ENCODE data around the gene ZDHHC20. TPM values are rescaled to one million over a fixed set of nuclear protein-coding genes. Genes with fewer than 3 reads are reported as not detected.

The ZDHHC20 gene
- polyA plus RNA-seq, 2 of the 4 experiments (the other 2 are of a cell fraction): 26.9 to 57.0 TPM

DNA sequence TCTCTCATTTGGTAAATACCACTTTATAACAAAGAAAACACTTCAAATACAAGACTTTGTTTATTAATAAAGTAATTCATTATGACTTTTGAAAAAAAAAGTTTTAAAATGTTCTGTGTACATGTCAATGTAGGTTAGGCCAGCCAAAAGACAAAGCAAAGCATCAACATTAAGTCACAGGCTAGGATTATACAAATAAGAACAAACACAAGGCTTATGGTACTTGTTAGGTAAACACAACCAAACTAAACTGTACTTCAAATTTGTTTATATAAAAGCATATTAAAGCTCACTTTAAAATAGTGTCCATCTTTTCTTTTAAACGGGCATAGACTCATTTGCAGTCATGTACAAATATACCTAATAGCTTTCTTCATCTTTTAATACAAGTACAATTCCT is 86.6 kb downstream of the ZDHHC20 start:
- 77% methylated on average over 1 of the region's 1 CpG for WGBS (ENCODE audit: missing lambda C conversion rate)
- ChIA-PET CTCF (interaction anchor here (0.8 kb wide), 1 partner anchor 10 kb away, joined by 3 read pairs; no protein-coding TSS in a partner anchor), POLR2A (no interaction called here)
- Histone ChIP-seq H3K9me3 (no peaks in the 10 kb centered on the region), H3K4me2 (no peak overlapping the region), H3K4me1 (no peaks in the 10 kb centered on the region), H3K4me3 (no peak overlapping the region), H3K27ac (no peak overlapping the region)
- TF ChIP-seq RAD21 (conservative IDR thresholded peaks at IDR 0.05 in 1 of 2, IDR thresholded peaks at IDR 0.05 in 1 of 2) (no peak), ZNF302 (CRISPR knock-in tag; IDR thresholded peaks at IDR 0.05) (no peak), GATA3 (IDR thresholded peaks at IDR 0.05; ENCODE audit: borderline replicate concordance) (no peak), JUN (IDR thresholded peaks at IDR 0.05) (no peak)
- TF ChIP-seq, protein P1, sequence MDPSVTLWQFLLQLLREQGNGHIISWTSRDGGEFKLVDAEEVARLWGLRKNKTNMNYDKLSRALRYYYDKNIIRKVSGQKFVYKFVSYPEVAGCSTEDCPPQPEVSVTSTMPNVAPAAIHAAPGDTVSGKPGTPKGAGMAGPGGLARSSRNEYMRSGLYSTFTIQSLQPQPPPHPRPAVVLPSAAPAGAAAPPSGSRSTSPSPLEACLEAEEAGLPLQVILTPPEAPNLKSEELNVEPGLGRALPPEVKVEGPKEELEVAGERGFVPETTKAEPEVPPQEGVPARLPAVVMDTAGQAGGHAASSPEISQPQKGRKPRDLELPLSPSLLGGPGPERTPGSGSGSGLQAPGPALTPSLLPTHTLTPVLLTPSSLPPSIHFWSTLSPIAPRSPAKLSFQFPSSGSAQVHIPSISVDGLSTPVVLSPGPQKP (IDR thresholded peaks at IDR 0.05; ENCODE audit: low read depth, low read length): no peak
- ATAC-seq (no peak), FAIRE-seq (no peak), DNase-seq (ENCODE audit: low read depth in 1 of 2, low spot score in 1 of 2) (no peak)

DNA sequence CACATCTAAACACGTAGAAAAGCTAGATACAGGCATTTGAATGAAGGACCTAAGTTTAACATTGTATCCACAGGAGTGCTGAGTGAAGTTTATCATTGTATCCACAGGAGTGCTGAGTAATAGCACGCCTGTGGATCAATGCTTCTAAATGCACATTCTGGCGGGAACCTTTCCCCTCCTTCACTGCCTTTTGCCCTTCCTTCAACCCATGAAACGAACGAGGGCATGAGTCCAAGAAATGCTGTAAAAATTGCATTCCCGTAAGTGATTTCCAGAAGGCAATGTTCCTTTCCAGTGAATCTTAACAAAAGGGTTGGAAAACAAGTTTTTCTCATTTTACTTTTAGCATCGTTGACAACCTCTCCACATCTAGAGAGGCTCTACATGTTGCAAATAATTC is 88.1 kb downstream of the ZDHHC20 start:
- Histone ChIP-seq H3K4me2 (no peak overlapping the region), H3K27ac (no peak overlapping the region), H3K4me1 (no peaks in the 10 kb centered on the region), H3K9me3 (no peaks in the 10 kb centered on the region), H3K4me3 (no peak overlapping the region)
- FAIRE-seq: no peak
- 78% methylated on average over 7 of the region's 7 CpGs for WGBS (ENCODE audit: missing lambda C conversion rate)
- DNase-seq (ENCODE audit: low read depth in 1 of 2, low spot score in 1 of 2): no peak
- ChIA-PET POLR2A (no interaction called here), CTCF (no interaction called here)
- TF ChIP-seq JUN (IDR thresholded peaks at IDR 0.05): no peak
- TF ChIP-seq, protein P2, sequence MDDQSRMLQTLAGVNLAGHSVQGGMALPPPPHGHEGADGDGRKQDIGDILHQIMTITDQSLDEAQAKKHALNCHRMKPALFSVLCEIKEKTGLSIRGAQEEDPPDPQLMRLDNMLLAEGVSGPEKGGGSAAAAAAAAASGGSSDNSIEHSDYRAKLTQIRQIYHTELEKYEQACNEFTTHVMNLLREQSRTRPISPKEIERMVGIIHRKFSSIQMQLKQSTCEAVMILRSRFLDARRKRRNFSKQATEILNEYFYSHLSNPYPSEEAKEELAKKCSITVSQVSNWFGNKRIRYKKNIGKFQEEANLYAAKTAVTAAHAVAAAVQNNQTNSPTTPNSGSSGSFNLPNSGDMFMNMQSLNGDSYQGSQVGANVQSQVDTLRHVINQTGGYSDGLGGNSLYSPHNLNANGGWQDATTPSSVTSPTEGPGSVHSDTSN (IDR thresholded peaks at IDR 0.05): no peak
- TF ChIP-seq, protein P3, sequence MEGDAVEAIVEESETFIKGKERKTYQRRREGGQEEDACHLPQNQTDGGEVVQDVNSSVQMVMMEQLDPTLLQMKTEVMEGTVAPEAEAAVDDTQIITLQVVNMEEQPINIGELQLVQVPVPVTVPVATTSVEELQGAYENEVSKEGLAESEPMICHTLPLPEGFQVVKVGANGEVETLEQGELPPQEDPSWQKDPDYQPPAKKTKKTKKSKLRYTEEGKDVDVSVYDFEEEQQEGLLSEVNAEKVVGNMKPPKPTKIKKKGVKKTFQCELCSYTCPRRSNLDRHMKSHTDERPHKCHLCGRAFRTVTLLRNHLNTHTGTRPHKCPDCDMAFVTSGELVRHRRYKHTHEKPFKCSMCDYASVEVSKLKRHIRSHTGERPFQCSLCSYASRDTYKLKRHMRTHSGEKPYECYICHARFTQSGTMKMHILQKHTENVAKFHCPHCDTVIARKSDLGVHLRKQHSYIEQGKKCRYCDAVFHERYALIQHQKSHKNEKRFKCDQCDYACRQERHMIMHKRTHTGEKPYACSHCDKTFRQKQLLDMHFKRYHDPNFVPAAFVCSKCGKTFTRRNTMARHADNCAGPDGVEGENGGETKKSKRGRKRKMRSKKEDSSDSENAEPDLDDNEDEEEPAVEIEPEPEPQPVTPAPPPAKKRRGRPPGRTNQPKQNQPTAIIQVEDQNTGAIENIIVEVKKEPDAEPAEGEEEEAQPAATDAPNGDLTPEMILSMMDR (IDR thresholded peaks at IDR 0.05): no peak
- no peak for TF ChIP-seq RAD21 (conservative IDR thresholded peaks at IDR 0.05 in 1 of 2, IDR thresholded peaks at IDR 0.05 in 1 of 2)
- TF ChIP-seq CHD2 (IDR thresholded peaks at IDR 0.05; ENCODE audit: low read length, partially characterized antibody): no peak
- TF ChIP-seq HDAC2 (IDR thresholded peaks at IDR 0.05): no peak
- TF ChIP-seq, protein P4, sequence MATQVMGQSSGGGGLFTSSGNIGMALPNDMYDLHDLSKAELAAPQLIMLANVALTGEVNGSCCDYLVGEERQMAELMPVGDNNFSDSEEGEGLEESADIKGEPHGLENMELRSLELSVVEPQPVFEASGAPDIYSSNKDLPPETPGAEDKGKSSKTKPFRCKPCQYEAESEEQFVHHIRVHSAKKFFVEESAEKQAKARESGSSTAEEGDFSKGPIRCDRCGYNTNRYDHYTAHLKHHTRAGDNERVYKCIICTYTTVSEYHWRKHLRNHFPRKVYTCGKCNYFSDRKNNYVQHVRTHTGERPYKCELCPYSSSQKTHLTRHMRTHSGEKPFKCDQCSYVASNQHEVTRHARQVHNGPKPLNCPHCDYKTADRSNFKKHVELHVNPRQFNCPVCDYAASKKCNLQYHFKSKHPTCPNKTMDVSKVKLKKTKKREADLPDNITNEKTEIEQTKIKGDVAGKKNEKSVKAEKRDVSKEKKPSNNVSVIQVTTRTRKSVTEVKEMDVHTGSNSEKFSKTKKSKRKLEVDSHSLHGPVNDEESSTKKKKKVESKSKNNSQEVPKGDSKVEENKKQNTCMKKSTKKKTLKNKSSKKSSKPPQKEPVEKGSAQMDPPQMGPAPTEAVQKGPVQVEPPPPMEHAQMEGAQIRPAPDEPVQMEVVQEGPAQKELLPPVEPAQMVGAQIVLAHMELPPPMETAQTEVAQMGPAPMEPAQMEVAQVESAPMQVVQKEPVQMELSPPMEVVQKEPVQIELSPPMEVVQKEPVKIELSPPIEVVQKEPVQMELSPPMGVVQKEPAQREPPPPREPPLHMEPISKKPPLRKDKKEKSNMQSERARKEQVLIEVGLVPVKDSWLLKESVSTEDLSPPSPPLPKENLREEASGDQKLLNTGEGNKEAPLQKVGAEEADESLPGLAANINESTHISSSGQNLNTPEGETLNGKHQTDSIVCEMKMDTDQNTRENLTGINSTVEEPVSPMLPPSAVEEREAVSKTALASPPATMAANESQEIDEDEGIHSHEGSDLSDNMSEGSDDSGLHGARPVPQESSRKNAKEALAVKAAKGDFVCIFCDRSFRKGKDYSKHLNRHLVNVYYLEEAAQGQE (IDR thresholded peaks at IDR 0.05): no peak
- TF ChIP-seq GATA3 (IDR thresholded peaks at IDR 0.05; ENCODE audit: borderline replicate concordance): no peak
- TF ChIP-seq CBX8 (IDR thresholded peaks at IDR 0.05): no peak
- TF ChIP-seq FOSB (CRISPR knock-in tag; IDR thresholded peaks at IDR 0.05): no peak
- no peak for TF ChIP-seq SREBF2 (IDR thresholded peaks at IDR 0.05)
- TF ChIP-seq, protein P5, sequence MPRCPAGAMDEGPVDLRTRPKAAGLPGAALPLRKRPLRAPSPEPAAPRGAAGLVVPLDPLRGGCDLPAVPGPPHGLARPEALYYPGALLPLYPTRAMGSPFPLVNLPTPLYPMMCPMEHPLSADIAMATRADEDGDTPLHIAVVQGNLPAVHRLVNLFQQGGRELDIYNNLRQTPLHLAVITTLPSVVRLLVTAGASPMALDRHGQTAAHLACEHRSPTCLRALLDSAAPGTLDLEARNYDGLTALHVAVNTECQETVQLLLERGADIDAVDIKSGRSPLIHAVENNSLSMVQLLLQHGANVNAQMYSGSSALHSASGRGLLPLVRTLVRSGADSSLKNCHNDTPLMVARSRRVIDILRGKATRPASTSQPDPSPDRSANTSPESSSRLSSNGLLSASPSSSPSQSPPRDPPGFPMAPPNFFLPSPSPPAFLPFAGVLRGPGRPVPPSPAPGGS (IDR thresholded peaks at IDR 0.05): no peak
- no peak for TF ChIP-seq RCOR1 (IDR thresholded peaks at IDR 0.05; ENCODE audit: low read depth, low read length)
- TF ChIP-seq NFE2L2 (conservative IDR thresholded peaks at IDR 0.05; ENCODE audit: low read length): no peak
- TF ChIP-seq, protein P6, sequence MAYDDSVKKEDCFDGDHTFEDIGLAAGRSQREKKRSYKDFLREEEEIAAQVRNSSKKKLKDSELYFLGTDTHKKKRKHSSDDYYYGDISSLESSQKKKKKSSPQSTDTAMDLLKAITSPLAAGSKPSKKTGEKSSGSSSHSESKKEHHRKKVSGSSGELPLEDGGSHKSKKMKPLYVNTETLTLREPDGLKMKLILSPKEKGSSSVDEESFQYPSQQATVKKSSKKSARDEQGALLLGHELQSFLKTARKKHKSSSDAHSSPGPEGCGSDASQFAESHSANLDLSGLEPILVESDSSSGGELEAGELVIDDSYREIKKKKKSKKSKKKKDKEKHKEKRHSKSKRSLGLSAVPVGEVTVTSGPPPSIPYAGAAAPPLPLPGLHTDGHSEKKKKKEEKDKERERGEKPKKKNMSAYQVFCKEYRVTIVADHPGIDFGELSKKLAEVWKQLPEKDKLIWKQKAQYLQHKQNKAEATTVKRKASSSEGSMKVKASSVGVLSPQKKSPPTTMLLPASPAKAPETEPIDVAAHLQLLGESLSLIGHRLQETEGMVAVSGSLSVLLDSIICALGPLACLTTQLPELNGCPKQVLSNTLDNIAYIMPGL (CRISPR knock-in tag; IDR thresholded peaks at IDR 0.05; ENCODE audit: borderline replicate concordance): no peak
- no peak for TF ChIP-seq MYC (IDR thresholded peaks at IDR 0.05; ENCODE audit: borderline replicate concordance, low read length)
- no peak for TF ChIP-seq CHD4 (IDR thresholded peaks at IDR 0.05; ENCODE audit: borderline replicate concordance)
- TF ChIP-seq TFCP2L1 (CRISPR knock-in tag; IDR thresholded peaks at IDR 0.05): no peak
- TF ChIP-seq RFX5 (IDR thresholded peaks at IDR 0.05): no peak
- no peak for ATAC-seq

All from A549 (cell line).